SK-N-SH treated with all-trans-retinoic acid at 6 μM for 48 hours (cell line): ENCODE measurements around the gene TMEM223.
"Not testable (repeated sequence)": the region's sequence is repeated elsewhere in the genome, so short reads cannot be mapped to it uniquely, and the experiment has no call there.

Source experiments
- ATAC-seq: fragments of 200-7000 bp; cut with Tn5 transposase; 3 replicates; pipeline ENCODE4 v1.9.1; 2020; ENCODE audit warnings: mild to moderate bottlenecking, moderate library complexity
- ARNTL ChIP-seq: fragments of 450-650 bp; formaldehyde crosslinking; IDR thresholded peaks from 2 replicates; pipeline ENCODE4 v1.5.0; 2020; ENCODE audit warnings: low read depth, mild to moderate bottlenecking, moderate library complexity, borderline replicate concordance
- CREB5 ChIP-seq: fragments of 250-450 bp; sonication (Bioruptor Pico); IDR thresholded peaks from 2 replicates; pipeline ENCODE4 v1.5.1; 2020; ENCODE audit warnings: low read depth, mild to moderate bottlenecking, moderate library complexity
- CSDC2 ChIP-seq: fragments of 250-450 bp; sonication (Bioruptor Pico); IDR thresholded peaks from 2 replicates; pipeline ENCODE4 v1.5.0; 2020; ENCODE audit warnings: mild to moderate bottlenecking, moderate library complexity
- CSRNP3 ChIP-seq: fragments of 250-450 bp; sonication (Bioruptor Pico); IDR thresholded peaks from 2 replicates; pipeline ENCODE4 v1.5.1; 2021; ENCODE audit warnings: mild to moderate bottlenecking, moderate library complexity
- ESRRG ChIP-seq: fragments of 250-450 bp; sonication (Bioruptor Pico); IDR thresholded peaks from 2 replicates; pipeline ENCODE4 v1.6.1; 2021; ENCODE audit warnings: mild to moderate bottlenecking
- GLIS3 ChIP-seq: fragments of 250-450 bp; sonication (Bioruptor Pico); IDR thresholded peaks from 2 replicates; pipeline ENCODE4 v1.5.0; 2020; ENCODE audit warnings: mild to moderate bottlenecking, moderate library complexity
- ISL1 ChIP-seq: fragments of 250-450 bp; sonication (Bioruptor Pico); IDR thresholded peaks from 2 replicates; pipeline ENCODE4 v2.1.2; 2022; ENCODE audit warnings: mild to moderate bottlenecking, moderate library complexity
- PATZ1 ChIP-seq: fragments of 250-450 bp; sonication (Bioruptor Pico); IDR thresholded peaks from 2 replicates; pipeline ENCODE4 v1.8.0; 2020; ENCODE audit warnings: mild to moderate bottlenecking, moderate library complexity, borderline replicate concordance
- PPARA ChIP-seq: fragments of 250-450 bp; sonication (Bioruptor Pico); IDR thresholded peaks from 2 replicates; pipeline ENCODE4 v1.5.0; 2020; ENCODE audit warnings: mild to moderate bottlenecking, borderline replicate concordance
- SNAI2 ChIP-seq: fragments of 250-450 bp; sonication (Bioruptor Pico); IDR thresholded peaks from 2 replicates; pipeline ENCODE4 v1.5.0; 2020; ENCODE audit warnings: mild to moderate bottlenecking, moderate library complexity
- TCF4 ChIP-seq: fragments of 250-450 bp; sonication (Bioruptor Pico); IDR thresholded peaks from 2 replicates; pipeline ENCODE4 v1.8.0; 2021; ENCODE audit warnings: mild to moderate bottlenecking, moderate library complexity, borderline replicate concordance
- TSHZ2 ChIP-seq: fragments of 250-450 bp; sonication (Bioruptor Pico); IDR thresholded peaks from 2 replicates; pipeline ENCODE4 v1.5.0; 2020; ENCODE audit warnings: mild to moderate bottlenecking, moderate library complexity
- ZC3H10 ChIP-seq: fragments of 250-450 bp; sonication (Bioruptor Pico); IDR thresholded peaks from 2 replicates; pipeline ENCODE4 v1.5.1; 2021; ENCODE audit warnings: mild to moderate bottlenecking, moderate library complexity
- ZFP30 ChIP-seq: fragments of 450-650 bp; formaldehyde crosslinking; IDR thresholded peaks from 2 replicates; pipeline ENCODE4 v1.5.0; 2022; ENCODE audit warnings: mild to moderate bottlenecking, moderate library complexity
- ZNF565 ChIP-seq: fragments of 450-650 bp; formaldehyde crosslinking; conservative IDR thresholded peaks from 2 replicates; pipeline ENCODE4 v1.5.0; 2020; ENCODE audit warnings: low read depth, mild to moderate bottlenecking, moderate library complexity
- ZNF70 ChIP-seq: fragments of 450-650 bp; formaldehyde crosslinking; IDR thresholded peaks from 2 replicates; pipeline ENCODE4 v1.5.0; 2020; ENCODE audit warnings: mild to moderate bottlenecking, moderate library complexity
- ZNF8 ChIP-seq: fragments of 450-650 bp; formaldehyde crosslinking; IDR thresholded peaks from 2 replicates; pipeline ENCODE4 v1.5.0; 2020; ENCODE audit warnings: mild to moderate bottlenecking, moderate library complexity

The TMEM223 gene

GRCh38 chr11:62753736-62754603 is 37.8 kb downstream of the TMEM223 start, which contains the start of gene ZBTB3:
TSS of gene ZBTB3 (minus strand) at chr11:62754160. CDS start at chr11:62753664, 496 bp downstream.
- ATAC-seq: peak; percentile 99
- no peak for TF ChIP-seq ZNF8 (CRISPR knock-in tag)
- no peak for TF ChIP-seq ZNF565 (CRISPR knock-in tag)
- no peak for TF ChIP-seq ZC3H10

- TF ChIP-seq CSDC2 (CRISPR knock-in tag) (no peak), ZNF70 (CRISPR knock-in tag) (no peak)
- ATAC-seq: peak; percentile 2; the same call in 2 of the 3 replicates
Observed at GRCh38 chr11:62752994-62753735, 38.6 kb downstream of the TMEM223 start.

- TF ChIP-seq ESRRG (CRISPR knock-in tag) (no peak), CSDC2 (CRISPR knock-in tag) (no peak), ISL1 (CRISPR knock-in tag) (no peak), ZFP30 (CRISPR knock-in tag) (no peak), PPARA (CRISPR knock-in tag) (no peak), CSRNP3 (CRISPR knock-in tag) (no peak), ZNF565 (CRISPR knock-in tag) (no peak), CREB5 (CRISPR knock-in tag) (no peak), TSHZ2 (no peak), SNAI2 (CRISPR knock-in tag) (no peak)
- no peak for ATAC-seq
Observed at GRCh38 chr11:62752177-62752785, 39.5 kb downstream of the TMEM223 start.

- ATAC-seq: not testable (repeated sequence)
Observed at GRCh38 chr11:62749931-62750330, 41.9 kb downstream of the TMEM223 start.

GRCh38 chr11:62747475-62748160 is 44.2 kb downstream of the TMEM223 start:
- ATAC-seq: no peak; the same call in 2 of the 3 replicates
- no peak for TF ChIP-seq TSHZ2
- no peak for TF ChIP-seq CSRNP3 (CRISPR knock-in tag)
- TF ChIP-seq PATZ1 (CRISPR knock-in tag): no peak
- no peak for TF ChIP-seq ZNF70 (CRISPR knock-in tag)
- TF ChIP-seq ARNTL (CRISPR knock-in tag): no peak
- no peak for TF ChIP-seq GLIS3 (CRISPR knock-in tag)
- no peak for TF ChIP-seq TCF4 (CRISPR knock-in tag)
